Activated naive CD8-positive, alpha-beta T cell (primary cell): Measurements from ENCODE around the gene TGFB2.

ENCODE experiments used
- H3K27ac Mint-ChIP-seq: one replicate; pipeline ENCODE4 v1.8.0; 2021; ENCODE audit warnings: mixed read lengths
- H3K27me3 Mint-ChIP-seq: one replicate; pipeline ENCODE4 v1.8.0; 2021; ENCODE audit warnings: mixed read lengths
- H3K36me3 Mint-ChIP-seq: one replicate; pipeline ENCODE4 v1.8.0; 2021; ENCODE audit warnings: mixed read lengths
- H3K4me1 Mint-ChIP-seq: one replicate; pipeline ENCODE4 v1.8.0; 2021; ENCODE audit warnings: low read depth, mixed read lengths
- H3K4me3 Mint-ChIP-seq: one replicate; pipeline ENCODE4 v1.8.0; 2021; ENCODE audit warnings: mild to moderate bottlenecking, mixed read lengths
- H3K9me3 Mint-ChIP-seq: one replicate; pipeline ENCODE4 v1.8.0; 2021; ENCODE audit warnings: low read depth, mixed read lengths

TGFB2 gene

GRCh38 chr1:218382261-218382660 lies 37.1 kb downstream of the TGFB2 start:
- Mint-ChIP-seq H3K36me3 (no peaks in the 10 kb centered on the region), H3K27me3 (peaks cover 14% of the 10 kb centered on the region), H3K9me3 (no peaks in the 10 kb centered on the region), H3K4me3 (no peak overlapping the region), H3K4me1 (peaks cover 6% of the 10 kb centered on the region), H3K27ac (no peak overlapping the region)

- H3K4me3 Mint-ChIP-seq = no peak overlapping the region
- no peaks in the 10 kb centered on the region for H3K4me1 Mint-ChIP-seq
- H3K9me3 Mint-ChIP-seq = no peaks in the 10 kb centered on the region
- H3K36me3 Mint-ChIP-seq = no peaks in the 10 kb centered on the region
- no peak overlapping the region for H3K27ac Mint-ChIP-seq
- H3K27me3 Mint-ChIP-seq = peaks cover 14% of the 10 kb centered on the region
Measured at GRCh38 chr1:218383051-218383450, 37.9 kb downstream of the TGFB2 start.

- no peaks in the 10 kb centered on the region for H3K9me3 Mint-ChIP-seq
- peaks cover 16% of the 10 kb centered on the region for H3K27me3 Mint-ChIP-seq
- H3K4me1 Mint-ChIP-seq = no peaks in the 10 kb centered on the region
- H3K27ac Mint-ChIP-seq = no peak overlapping the region
- no peak overlapping the region for H3K4me3 Mint-ChIP-seq
- no peaks in the 10 kb centered on the region for H3K36me3 Mint-ChIP-seq
Measured at GRCh38 chr1:218383681-218384080, 38.5 kb downstream of the TGFB2 start.

- Mint-ChIP-seq H3K9me3 (no peaks in the 10 kb centered on the region), H3K27me3 (peaks cover 17% of the 10 kb centered on the region), H3K4me3 (no peak overlapping the region)
Measured at GRCh38 chr1:218384581-218384993, 39.5 kb downstream of the TGFB2 start.

GRCh38 chr1:218388591-218388990 lies 43.5 kb downstream of the TGFB2 start:
- Mint-ChIP-seq H3K36me3 (no peaks in the 10 kb centered on the region), H3K27ac (no peak overlapping the region), H3K4me3 (no peak overlapping the region), H3K27me3 (peaks cover 8% of the 10 kb centered on the region), H3K4me1 (no peaks in the 10 kb centered on the region), H3K9me3 (no peaks in the 10 kb centered on the region)

More at GRCh38 chr1:218384581-218384993, 39.5 kb downstream of the TGFB2 start:
- no peak overlapping the region for H3K27ac Mint-ChIP-seq
- no peaks in the 10 kb centered on the region for H3K4me1 Mint-ChIP-seq
- H3K36me3 Mint-ChIP-seq = no peaks in the 10 kb centered on the region

- no peaks in the 10 kb centered on the region for H3K9me3 Mint-ChIP-seq
- H3K27ac Mint-ChIP-seq = no peak overlapping the region
- peaks cover 5% of the 10 kb centered on the region for H3K27me3 Mint-ChIP-seq
- no peak overlapping the region for H3K4me3 Mint-ChIP-seq
- H3K4me1 Mint-ChIP-seq = no peaks in the 10 kb centered on the region
- no peaks in the 10 kb centered on the region for H3K36me3 Mint-ChIP-seq
Measured at GRCh38 chr1:218390618-218391017, 45.5 kb downstream of the TGFB2 start.

GRCh38 chr1:218392780-218393179 lies 47.6 kb downstream of the TGFB2 start:
- peaks cover 9% of the 10 kb centered on the region for H3K27me3 Mint-ChIP-seq
- no peaks in the 10 kb centered on the region for H3K36me3 Mint-ChIP-seq
- H3K4me1 Mint-ChIP-seq = no peaks in the 10 kb centered on the region
- H3K4me3 Mint-ChIP-seq = no peak overlapping the region
- H3K9me3 Mint-ChIP-seq = no peaks in the 10 kb centered on the region
- no peak overlapping the region for H3K27ac Mint-ChIP-seq

GRCh38 chr1:218394416-218394815 lies 49.3 kb downstream of the TGFB2 start:
- Mint-ChIP-seq H3K36me3 (no peaks in the 10 kb centered on the region), H3K27ac (no peak overlapping the region), H3K9me3 (no peaks in the 10 kb centered on the region), H3K4me3 (no peak overlapping the region), H3K27me3 (peaks cover 8% of the 10 kb centered on the region), H3K4me1 (no peaks in the 10 kb centered on the region)

GRCh38 chr1:218394989-218395388 lies 49.9 kb downstream of the TGFB2 start:
- no peaks in the 10 kb centered on the region for H3K9me3 Mint-ChIP-seq
- H3K4me3 Mint-ChIP-seq = no peak overlapping the region
- peaks cover 8% of the 10 kb centered on the region for H3K27me3 Mint-ChIP-seq
- no peaks in the 10 kb centered on the region for H3K36me3 Mint-ChIP-seq
- H3K27ac Mint-ChIP-seq = no peak overlapping the region
- no peaks in the 10 kb centered on the region for H3K4me1 Mint-ChIP-seq

GRCh38 chr1:218395916-218396315 lies 50.8 kb downstream of the TGFB2 start:
- Mint-ChIP-seq H3K36me3 (no peaks in the 10 kb centered on the region), H3K27ac (no peak overlapping the region), H3K4me1 (no peaks in the 10 kb centered on the region), H3K9me3 (no peaks in the 10 kb centered on the region), H3K27me3 (peaks cover 6% of the 10 kb centered on the region), H3K4me3 (no peak overlapping the region)

GRCh38 chr1:218397752-218398339 lies 52.7 kb downstream of the TGFB2 start:
- H3K4me1 Mint-ChIP-seq = no peaks in the 10 kb centered on the region
- no peak overlapping the region for H3K4me3 Mint-ChIP-seq
- no peaks in the 10 kb centered on the region for H3K36me3 Mint-ChIP-seq
- no peaks in the 10 kb centered on the region for H3K9me3 Mint-ChIP-seq
- H3K27me3 Mint-ChIP-seq = peaks cover 6% of the 10 kb centered on the region
- H3K27ac Mint-ChIP-seq = no peak overlapping the region

- Mint-ChIP-seq H3K9me3 (no peaks in the 10 kb centered on the region), H3K27ac (no peak overlapping the region), H3K27me3 (peaks cover 6% of the 10 kb centered on the region), H3K4me3 (no peak overlapping the region), H3K4me1 (no peaks in the 10 kb centered on the region), H3K36me3 (no peaks in the 10 kb centered on the region)
Measured at GRCh38 chr1:218400624-218401023, 55.5 kb downstream of the TGFB2 start.

GRCh38 chr1:218401441-218401997 lies 56.4 kb downstream of the TGFB2 start:
- Mint-ChIP-seq H3K36me3 (no peaks in the 10 kb centered on the region), H3K4me1 (no peaks in the 10 kb centered on the region), H3K4me3 (no peak overlapping the region), H3K9me3 (no peaks in the 10 kb centered on the region), H3K27me3 (peaks cover 6% of the 10 kb centered on the region), H3K27ac (no peak overlapping the region)

- H3K27me3 Mint-ChIP-seq = peaks cover 6% of the 10 kb centered on the region
Measured at GRCh38 chr1:218401998-218402785, 57.1 kb downstream of the TGFB2 start.

GRCh38 chr1:218402786-218403120 lies 57.6 kb downstream of the TGFB2 start:
- Mint-ChIP-seq H3K9me3 (no peaks in the 10 kb centered on the region), H3K4me3 (no peak overlapping the region), H3K27ac (no peak overlapping the region), H3K27me3 (peaks cover 3% of the 10 kb centered on the region), H3K4me1 (no peaks in the 10 kb centered on the region), H3K36me3 (no peaks in the 10 kb centered on the region)

More at GRCh38 chr1:218401998-218402785, 57.1 kb downstream of the TGFB2 start:
- Mint-ChIP-seq H3K9me3 (no peaks in the 10 kb centered on the region), H3K27ac (no peak overlapping the region), H3K4me1 (no peaks in the 10 kb centered on the region), H3K36me3 (no peaks in the 10 kb centered on the region), H3K4me3 (no peak overlapping the region)
